Caco-2 (cell line): ENCODE data around the gene FAXC. TPM values are rescaled to one million over a fixed set of nuclear protein-coding genes. Genes with fewer than 3 reads are reported as not detected.
"Not testable (repeated sequence)": the region's sequence is repeated elsewhere in the genome, so short reads cannot be mapped to it uniquely, and the experiment has no call there.

Experiments used
- BruUV-seq: library from RNA; stranded (reverse); fragments of 400-500 nt; replicated peaks from 2 replicates; lab custom pipeline; 2021; lab: Mats Ljungman, UMichigan
- CTCF ChIA-PET: fragments of 300-600 bp; sonication (Branson Sonifier 250); formaldehyde crosslinking; loops from one replicate; lab custom pipeline; 2022; ENCODE audit warnings: antibody characterized with exemption; lab: Charles Lee
- POLR2A ChIA-PET: fragments of 300-600 bp; sonication (Branson Sonifier 250); formaldehyde crosslinking; loops from one replicate; lab custom pipeline; 2022; ENCODE audit warnings: antibody characterized with exemption; lab: Charles Lee
- DNase-seq, 2 experiments: peaks; one replicate each; pipeline versions ENCODE4 v3.0.0 to v3.0.0-alpha.2; 2020 to 2022
- H3K27me3 ChIP-seq: replicated peaks from 2 replicates; pipeline ENCODE4 v1.6.0; 2011; ENCODE audit warnings: low read length; ENCODE audit not compliant: control insufficient read depth, insufficient read depth
- H3K36me3 ChIP-seq: 2 replicates; pipeline ENCODE4 v1.5.1; 2011; ENCODE audit warnings: low read length; ENCODE audit not compliant: control insufficient read depth, insufficient read depth
- H3K4me1 ChIP-seq: fragments of 250-450 bp; sonication (Bioruptor Pico); 2 replicates; pipeline ENCODE4 v1.5.1; 2020; ENCODE audit warnings: mild to moderate bottlenecking
- H3K4me3 ChIP-seq: 2 replicates; pipeline ENCODE4 v1.5.1; 2011; ENCODE audit warnings: low read depth, mild to moderate bottlenecking, control low read depth, low read length
- H3K9me3 ChIP-seq: fragments of 250-450 bp; sonication (Bioruptor Pico); 2 replicates; pipeline ENCODE4 v1.5.1; 2020; ENCODE audit warnings: mild to moderate bottlenecking, moderate library complexity
- H3K27ac Mint-ChIP-seq: one replicate; pipeline ENCODE4 v1.8.0; 2022; ENCODE audit warnings: mixed read lengths; ENCODE audit not compliant: unreplicated experiment
- H3K27me3 Mint-ChIP-seq: one replicate; pipeline ENCODE4 v1.8.0; 2022; ENCODE audit warnings: mixed read lengths; ENCODE audit not compliant: insufficient read depth, unreplicated experiment
- H3K36me3 Mint-ChIP-seq: one replicate; pipeline ENCODE4 v1.8.0; 2022; ENCODE audit warnings: mild to moderate bottlenecking, mixed read lengths; ENCODE audit not compliant: insufficient read depth, unreplicated experiment
- H3K4me1 Mint-ChIP-seq: one replicate; pipeline ENCODE4 v1.8.0; 2022; ENCODE audit warnings: low read depth, mixed read lengths; ENCODE audit not compliant: unreplicated experiment
- H3K4me3 Mint-ChIP-seq: one replicate; pipeline ENCODE4 v1.8.0; 2022; ENCODE audit warnings: mild to moderate bottlenecking, moderate library complexity, mixed read lengths; ENCODE audit not compliant: unreplicated experiment
- H3K9me3 Mint-ChIP-seq: one replicate; pipeline ENCODE4 v1.8.0; 2022; ENCODE audit warnings: mixed read lengths; ENCODE audit not compliant: unreplicated experiment
- CTCF ChIP-seq, 2 experiments: fragments of 200-600 bp in 1 of 2; IDR thresholded peaks; 1 replicate in 1 of 2; 2 replicates in 1 of 2; pipeline versions ENCODE4 v1.5.1 to v1.8.0; 2011 to 2022; ENCODE audit warnings: antibody characterized with exemption in 1 of 2, control low read depth in 1 of 2, inconsistent platforms in 1 of 2, low read depth in 1 of 2, low read length in 1 of 2, mild to moderate bottlenecking in 1 of 2, moderate library complexity in 1 of 2; ENCODE audit not compliant: insufficient read depth in 1 of 2, severe bottlenecking in 1 of 2, unreplicated experiment in 1 of 2
- intact Hi-C: fragments of 100-400 bp; cut with micrococcal nuclease; formaldehyde crosslinking; loops from one replicate; pipeline ENCODE4 v1.10.0; 2022; ENCODE audit not compliant: unreplicated experiment
- total RNA-seq: library from RNA; stranded (reverse); gene quantifications from 2 replicates; pipeline ENCODE4 v1.2.3, GENCODE V29; 2022

Gene FAXC
- total RNA-seq, 1 experiment from 2014 or later, result 0.16 TPM

- intact Hi-C loops, result no loop called here
- no peaks in the 10 kb centered on the region for H3K9me3 ChIP-seq
- no peaks in the 10 kb centered on the region for H3K36me3 ChIP-seq
- no peaks in the 10 kb centered on the region for H3K4me1 Mint-ChIP-seq
- H3K4me1 ChIP-seq, result no peaks in the 10 kb centered on the region
- H3K4me3 Mint-ChIP-seq, result no peak overlapping the region
- no peaks in the 10 kb centered on the region for H3K27me3 ChIP-seq
- peaks cover 6% of the 10 kb centered on the region for H3K27me3 Mint-ChIP-seq
- no peak overlapping the region for H3K4me3 ChIP-seq
- POLR2A ChIA-PET, result no interaction called here
- no peak for TF ChIP-seq CTCF (IDR thresholded peaks at IDR 0.05; ENCODE audit: insufficient read depth in 1 of 2, low read depth in 1 of 2, low read length in 1 of 2, severe bottlenecking in 1 of 2, unreplicated experiment in 1 of 2)
- DNase-seq, result no peak
- CTCF ChIA-PET, result no interaction called here
- H3K27ac Mint-ChIP-seq, result no peak overlapping the region
- H3K36me3 Mint-ChIP-seq, result no peaks in the 10 kb centered on the region
- BruUV-seq, result no TSS peak
- no peaks in the 10 kb centered on the region for H3K9me3 Mint-ChIP-seq
Observed at GRCh38 chr6:99344289-99344688, 5.2 kb downstream of the FAXC start.

- H3K27me3 Mint-ChIP-seq, result peaks cover 9% of the 10 kb centered on the region
- no peaks in the 10 kb centered on the region for H3K4me1 Mint-ChIP-seq
- no TSS peak for BruUV-seq
- DNase-seq, result no peak
- Histone ChIP-seq H3K9me3 (no peaks in the 10 kb centered on the region), H3K27me3 (no peaks in the 10 kb centered on the region), H3K4me3 (no peak overlapping the region), H3K36me3 (no peaks in the 10 kb centered on the region), H3K4me1 (no peaks in the 10 kb centered on the region)
- no peak for TF ChIP-seq CTCF (IDR thresholded peaks at IDR 0.05; ENCODE audit: insufficient read depth in 1 of 2, low read depth in 1 of 2, low read length in 1 of 2, severe bottlenecking in 1 of 2, unreplicated experiment in 1 of 2)
- CTCF ChIA-PET, result no interaction called here
- intact Hi-C loops, result no loop called here
- no peak overlapping the region for H3K4me3 Mint-ChIP-seq
- H3K36me3 Mint-ChIP-seq, result no peaks in the 10 kb centered on the region
- POLR2A ChIA-PET, result no interaction called here
- H3K27ac Mint-ChIP-seq, result no peak overlapping the region
- no peaks in the 10 kb centered on the region for H3K9me3 Mint-ChIP-seq
Observed at GRCh38 chr6:99341862-99342455, 7.5 kb downstream of the FAXC start.

- Mint-ChIP-seq H3K27me3 (peaks cover 6% of the 10 kb centered on the region), H3K27ac (no peak overlapping the region), H3K4me1 (no peaks in the 10 kb centered on the region), H3K4me3 (no peak overlapping the region), H3K36me3 (no peaks in the 10 kb centered on the region), H3K9me3 (no peaks in the 10 kb centered on the region)
- no peak for TF ChIP-seq CTCF (IDR thresholded peaks at IDR 0.05; ENCODE audit: insufficient read depth in 1 of 2, low read depth in 1 of 2, low read length in 1 of 2, severe bottlenecking in 1 of 2, unreplicated experiment in 1 of 2)
- BruUV-seq, result no TSS peak
- intact Hi-C loops, result no loop called here
- Histone ChIP-seq H3K36me3 (no peaks in the 10 kb centered on the region), H3K4me3 (no peak overlapping the region), H3K4me1 (no peaks in the 10 kb centered on the region), H3K27me3 (no peaks in the 10 kb centered on the region), H3K9me3 (no peaks in the 10 kb centered on the region)
- CTCF ChIA-PET, result no interaction called here
- POLR2A ChIA-PET, result no interaction called here
- DNase-seq, result no peak
Observed at GRCh38 chr6:99338188-99338587, 11.3 kb downstream of the FAXC start.

- BruUV-seq, H3K27me3 ChIP-seq, H3K27me3 Mint-ChIP-seq, H3K4me1 ChIP-seq, H3K9me3 ChIP-seq, DNase-seq, H3K36me3 ChIP-seq, H3K4me3 Mint-ChIP-seq, H3K9me3 Mint-ChIP-seq, H3K36me3 Mint-ChIP-seq, CTCF ChIA-PET, H3K4me3 ChIP-seq, POLR2A ChIA-PET, H3K27ac Mint-ChIP-seq, H3K4me1 Mint-ChIP-seq: not testable (repeated sequence)
- intact Hi-C loops, result loop anchor here (2.0 kb wide), 2 partner anchors 16 to 488 kb away; no protein-coding TSS in a partner anchor
Observed at GRCh38 chr6:99335298-99335697, 14.2 kb downstream of the FAXC start.
